ENCODE data around the gene TMEM255A.

DNA sequence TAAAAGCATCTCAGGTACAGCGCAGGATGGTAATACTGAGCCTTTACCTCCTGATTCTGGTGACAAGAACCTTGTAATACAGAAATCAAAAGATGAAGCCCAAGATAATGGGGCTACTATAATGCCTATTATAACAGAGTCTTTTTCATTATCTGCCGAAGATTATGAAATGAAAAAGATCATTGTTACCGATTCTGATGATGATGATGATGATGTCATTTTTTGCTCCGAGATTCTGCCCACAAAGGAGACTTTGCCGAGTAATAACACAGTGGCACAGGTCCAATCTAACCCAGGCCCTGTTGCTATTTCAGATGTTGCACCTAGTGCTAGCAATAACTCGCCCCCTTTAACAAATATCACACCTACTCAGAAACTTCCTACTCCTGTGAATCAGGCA lies 57.5 kb downstream of the TMEM255A start:
- TF ChIP-seq CTCF (IDR thresholded peaks at IDR 0.05) (no peak), EZH2 (IDR thresholded peaks at IDR 0.05; ENCODE audit: borderline replicate concordance, insufficient read depth, low read depth, low read length, poor library complexity, severe bottlenecking) (no peak)
